ENCODE measurements around the gene MFGE8.

The MFGE8 gene

DNA sequence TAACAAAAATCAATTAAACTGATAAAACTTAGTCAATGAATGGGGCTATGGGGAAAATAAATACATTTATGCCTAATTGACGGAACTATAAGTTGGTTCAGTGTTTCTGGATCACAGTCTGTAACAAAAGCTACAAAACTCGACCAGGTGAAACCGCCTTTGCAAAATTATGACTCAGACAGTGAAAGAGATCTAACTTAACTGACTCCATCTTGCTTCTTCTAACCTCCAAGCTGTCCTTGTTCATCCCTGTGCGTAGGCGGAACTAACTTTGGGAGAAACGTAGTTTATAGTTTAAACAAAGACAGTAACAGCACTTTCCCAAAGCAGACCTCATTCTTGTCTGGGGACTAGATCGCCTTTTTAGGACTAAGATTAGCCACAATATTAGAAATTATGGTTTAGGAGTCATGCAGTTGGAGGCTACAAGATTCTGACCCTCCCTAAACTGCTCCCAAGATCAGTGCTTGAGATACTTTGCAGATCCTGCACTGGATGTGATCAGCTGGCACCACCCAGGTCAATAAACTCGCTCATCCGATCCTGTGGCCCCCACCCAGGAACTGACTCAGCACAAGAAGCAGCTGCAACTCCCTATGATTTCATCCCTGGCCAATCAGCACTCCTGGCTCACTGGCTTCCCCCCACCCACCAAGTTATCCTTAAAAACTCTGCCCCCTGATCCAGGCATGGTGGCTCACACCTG is 7.2 kb upstream of the MFGE8 start:
- no peak for DNase-seq (ENCODE audit: low read depth in 2 of 3, low spot score in 1 of 3)

- DNase-seq (ENCODE audit: low read depth in 2 of 3, low spot score in 1 of 3): peak; percentile 44 to 50 (median 44)
Observed at GRCh38 chr15:88918738-88919137, 5.6 kb upstream of the MFGE8 start.

DNA sequence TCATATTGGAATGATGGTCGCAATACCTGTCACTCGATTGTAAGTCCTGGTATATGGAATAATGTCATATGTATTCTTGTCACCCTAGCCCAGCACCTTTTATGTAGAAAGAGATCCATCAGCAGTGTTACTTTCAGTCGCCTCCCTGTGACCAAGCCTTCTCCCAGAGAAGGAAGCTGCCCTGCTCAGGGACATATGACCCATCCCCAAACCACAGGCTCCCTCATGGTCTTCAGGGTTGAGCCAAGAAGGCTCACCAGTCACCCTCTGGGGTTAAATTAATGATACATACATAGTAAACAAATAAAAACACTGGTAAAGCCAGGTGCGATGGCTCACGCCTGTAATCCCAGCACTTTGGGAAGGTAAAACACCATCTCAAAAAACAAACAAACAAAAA is 4.6 kb upstream of the MFGE8 start:
- no peak for DNase-seq (ENCODE audit: low read depth in 2 of 3, low spot score in 1 of 3)

DNA sequence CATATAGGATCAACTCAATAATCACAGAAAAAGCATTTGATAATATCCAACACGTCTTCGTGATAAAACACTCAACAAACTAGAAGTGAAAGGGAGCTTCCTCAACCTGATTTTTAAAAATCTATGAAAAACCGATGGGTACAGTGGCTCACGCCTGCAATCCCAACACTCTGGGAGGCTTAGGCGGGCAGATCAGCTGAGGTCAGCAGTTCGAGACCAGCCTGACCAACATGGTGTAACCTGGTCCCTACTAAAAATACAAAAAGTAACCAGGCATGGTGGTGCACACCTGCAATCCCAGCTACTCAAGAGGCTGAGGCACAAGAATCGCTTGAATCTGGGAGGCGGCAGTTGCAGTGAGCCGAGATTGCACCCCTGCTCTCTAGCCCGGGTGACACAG is 2.2 kb upstream of the MFGE8 start:
- no peak for DNase-seq (ENCODE audit: low read depth in 2 of 3, low spot score in 1 of 3)

- DNase-seq (ENCODE audit: low read depth in 2 of 3, low spot score in 1 of 3): no peak
Observed at GRCh38 chr15:88913850-88914169, 631 bp upstream of the MFGE8 start.

DNA sequence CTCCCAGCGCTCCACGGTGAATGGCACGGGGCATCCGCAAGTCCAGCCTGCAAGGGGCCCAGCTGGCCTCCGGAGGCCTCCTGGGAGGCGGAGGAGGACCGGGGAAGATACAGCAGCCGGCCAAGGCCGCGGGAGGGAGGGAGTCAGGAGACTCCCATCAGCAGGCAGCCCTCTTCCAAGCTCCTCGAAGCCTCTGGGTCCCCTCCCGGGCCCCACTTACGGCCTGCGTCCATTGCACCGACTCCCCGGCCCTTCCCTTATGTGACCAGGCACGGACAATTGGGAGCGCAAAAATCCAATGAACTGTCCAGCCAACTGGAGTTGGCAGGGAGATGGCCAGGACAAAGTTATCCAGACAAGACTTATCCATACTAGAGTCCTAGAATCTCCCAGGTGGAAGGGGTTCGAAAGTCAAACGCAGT is 668 bp downstream of the MFGE8 start:
- no peak for DNase-seq (ENCODE audit: low read depth in 2 of 3, low spot score in 1 of 3)

- no peak for DNase-seq (ENCODE audit: low read depth in 2 of 3, low spot score in 1 of 3)
Observed at GRCh38 chr15:88911766-88912118, 1.4 kb downstream of the MFGE8 start.

- no peak for DNase-seq (ENCODE audit: low read depth in 2 of 3, low spot score in 1 of 3)
Observed at GRCh38 chr15:88909956-88910831, 3.0 kb downstream of the MFGE8 start.

- DNase-seq (ENCODE audit: low read depth in 2 of 3, low spot score in 1 of 3): no peak
Observed at GRCh38 chr15:88908697-88909621, 4.2 kb downstream of the MFGE8 start.

DNA sequence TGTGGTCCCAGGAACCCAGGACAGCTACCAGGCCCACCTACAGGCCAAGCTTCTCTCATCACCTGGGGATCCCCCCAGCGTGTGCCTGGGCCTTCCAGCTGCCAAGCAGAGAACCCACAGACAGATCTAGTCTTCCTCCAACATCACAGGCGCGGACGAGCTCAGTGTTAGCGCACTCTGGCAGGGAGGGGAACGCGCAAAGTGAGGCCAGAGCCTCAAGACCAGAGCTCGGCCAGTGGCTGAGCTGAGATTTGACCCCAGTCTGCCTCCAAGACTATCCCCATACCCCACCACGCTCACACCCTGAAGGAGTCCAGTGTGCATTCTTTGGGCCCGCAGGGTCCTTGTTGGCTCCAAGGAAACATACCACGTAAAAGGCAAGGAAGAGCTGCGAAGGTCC is 5.1 kb downstream of the MFGE8 start:
- DNase-seq (ENCODE audit: low read depth in 2 of 3, low spot score in 1 of 3): no peak

DNA sequence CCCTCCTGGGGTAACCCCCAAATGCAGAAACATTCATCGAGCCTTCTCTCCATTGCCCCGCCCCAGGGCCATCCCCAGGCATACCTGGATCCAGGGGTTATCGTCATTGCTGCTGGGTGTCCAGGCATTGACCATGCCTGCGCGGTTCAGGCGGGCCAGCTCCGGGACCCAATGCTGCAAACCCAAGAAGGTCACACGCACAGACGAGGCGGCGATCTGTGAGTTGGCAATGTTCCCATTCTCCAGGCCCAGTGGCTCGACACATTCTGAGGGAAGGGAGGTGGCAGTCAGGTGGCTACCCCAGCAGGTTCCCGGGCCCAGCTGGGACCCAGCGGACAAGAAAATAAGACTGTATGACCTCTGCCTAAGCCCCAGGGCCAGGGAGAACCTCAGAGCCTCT is 6.1 kb downstream of the MFGE8 start:
- no peak for DNase-seq (ENCODE audit: low read depth in 2 of 3, low spot score in 1 of 3)

DNA sequence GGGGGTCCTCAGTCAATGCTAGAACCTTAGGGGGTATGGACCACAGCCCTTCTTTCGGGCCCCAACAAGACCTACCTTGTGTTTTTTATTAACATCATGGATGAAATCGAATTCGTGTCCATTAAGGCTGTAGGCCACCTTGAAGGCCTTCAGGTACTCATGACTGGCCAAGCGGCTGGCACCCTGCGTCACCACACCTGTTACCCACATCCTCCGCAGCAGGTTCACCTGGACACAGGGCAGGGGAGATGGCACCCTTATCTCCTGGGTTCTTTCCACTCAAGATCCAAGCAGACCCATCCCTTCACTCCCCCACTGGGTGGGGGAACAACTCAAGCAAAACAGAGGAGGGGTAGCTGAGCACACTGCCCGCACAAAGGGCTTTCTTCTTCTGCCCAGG is 6.6 kb downstream of the MFGE8 start:
- DNase-seq (ENCODE audit: low read depth in 2 of 3, low spot score in 1 of 3): no peak

- DNase-seq (ENCODE audit: low read depth in 2 of 3, low spot score in 1 of 3): no peak
Observed at GRCh38 chr15:88906130-88906529, 7.0 kb downstream of the MFGE8 start.

- no peak for DNase-seq (ENCODE audit: low read depth in 2 of 3, low spot score in 1 of 3)
Observed at GRCh38 chr15:88905576-88905975, 7.6 kb downstream of the MFGE8 start.

GRCh38 chr15:88904624-88905327 is 8.4 kb downstream of the MFGE8 start:
- DNase-seq (ENCODE audit: low read depth in 2 of 3, low spot score in 1 of 3): peak; percentile 78 to 93 (median 83)

DNA sequence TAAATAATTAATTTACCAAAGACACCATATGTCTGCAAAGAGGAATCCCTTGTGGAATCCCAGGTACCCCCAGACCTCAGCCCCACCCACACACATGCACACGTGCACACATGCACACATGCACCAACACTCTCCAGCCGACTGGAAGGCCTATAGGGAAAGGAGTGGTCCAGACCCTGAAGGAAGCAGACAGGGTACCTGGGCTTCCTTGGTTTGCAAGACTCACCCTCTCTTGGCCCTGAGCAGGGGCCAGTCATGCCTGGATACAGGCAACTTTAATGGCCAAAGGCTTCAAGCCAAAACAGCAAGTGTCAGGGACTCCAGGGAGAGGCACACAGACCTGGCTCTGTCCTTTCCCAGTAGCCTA is 8.9 kb downstream of the MFGE8 start:
- no peak for DNase-seq (ENCODE audit: low read depth in 2 of 3, low spot score in 1 of 3)

- DNase-seq (ENCODE audit: low read depth in 2 of 3, low spot score in 1 of 3): no peak
Observed at GRCh38 chr15:88902846-88903245, 10.3 kb downstream of the MFGE8 start.

GRCh38 chr15:88902221-88902835 is 10.9 kb downstream of the MFGE8 start:
- DNase-seq (ENCODE audit: low read depth in 2 of 3, low spot score in 1 of 3): no peak

DNA sequence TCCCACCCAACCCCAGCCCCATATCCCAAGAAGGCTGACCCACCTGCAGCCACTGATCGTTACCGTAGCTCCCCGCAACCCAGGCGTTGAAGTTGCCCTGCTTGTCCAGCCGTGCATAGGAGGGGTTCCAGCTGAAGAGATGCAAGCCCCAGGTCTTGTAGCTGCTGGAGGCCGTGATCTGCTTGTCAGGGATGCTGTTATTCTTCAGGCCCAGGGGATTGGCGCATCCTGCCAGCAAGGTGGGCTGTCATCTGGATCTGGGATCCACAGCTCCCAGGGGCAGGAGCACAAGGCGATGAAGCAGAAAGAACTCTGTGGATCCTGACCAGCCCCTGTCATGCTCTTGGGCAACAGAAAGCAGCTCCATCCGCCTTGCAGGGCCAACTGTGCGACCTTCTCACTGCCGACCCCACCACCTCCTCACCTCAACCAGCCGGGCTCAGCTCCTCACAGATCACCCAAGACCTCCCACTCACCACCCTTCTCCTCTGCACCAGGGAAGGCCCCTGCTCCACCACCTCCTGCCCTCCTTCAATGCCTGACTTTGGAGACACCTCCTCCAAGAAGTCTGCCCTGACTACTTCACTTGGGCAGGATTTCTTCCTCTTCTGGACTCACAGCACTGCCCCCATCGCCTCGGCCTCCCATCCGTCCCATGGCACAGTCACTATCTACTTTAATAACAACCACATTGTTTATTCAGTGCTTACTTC is 11.5 kb downstream of the MFGE8 start:
- DNase-seq (ENCODE audit: low read depth in 2 of 3, low spot score in 1 of 3): no peak

- no peak for DNase-seq (ENCODE audit: low read depth in 2 of 3, low spot score in 1 of 3)
Observed at GRCh38 chr15:88900982-88901418, 12.2 kb downstream of the MFGE8 start.

All from stimulated activated CD4-positive, alpha-beta T cell treated with anti-CD3 and anti-CD28 coated beads, Interleukin-12 subunit alpha, Interleukin-12 subunit beta, amount 100 ng/mL, for 48 hours (primary cell).